Ecto neural progenitor cell (in vitro differentiated cells): ENCODE data around the gene FAM171A1.
"Not testable (repeated sequence)": the region's sequence is repeated elsewhere in the genome, so short reads cannot be mapped to it uniquely, and the experiment has no call there.

Experiments used
- DNase-seq: peaks from one replicate; pipeline ENCODE4 v3.0.0-alpha.2; 2018; ENCODE audit warnings: low spot score

Gene FAM171A1

GRCh38 chr10:15280974-15281373 is 90.1 kb downstream of the FAM171A1 start:
- no peak for DNase-seq

DNA sequence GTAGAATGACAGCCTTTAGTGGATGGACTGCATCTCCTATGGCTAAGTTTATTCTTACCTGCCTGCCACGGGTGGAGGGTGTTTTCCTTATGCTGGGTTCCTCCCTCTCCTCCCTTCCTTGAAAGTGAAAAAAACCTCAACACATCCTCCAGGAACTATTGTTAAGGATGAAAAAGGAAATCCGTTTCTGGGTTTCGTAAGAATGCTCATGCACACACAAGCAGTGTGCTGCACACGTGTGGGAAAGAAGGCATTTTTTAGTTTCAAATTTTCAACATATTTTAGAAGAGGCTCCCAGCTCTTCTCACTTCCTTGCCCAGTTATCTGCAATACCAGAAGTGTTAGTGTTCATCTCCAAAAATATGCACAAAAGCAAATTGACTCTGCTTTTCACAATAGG is 90.6 kb downstream of the FAM171A1 start:
- no peak for DNase-seq

GRCh38 chr10:15279236-15279635 is 91.9 kb downstream of the FAM171A1 start:
- no peak for DNase-seq

DNA sequence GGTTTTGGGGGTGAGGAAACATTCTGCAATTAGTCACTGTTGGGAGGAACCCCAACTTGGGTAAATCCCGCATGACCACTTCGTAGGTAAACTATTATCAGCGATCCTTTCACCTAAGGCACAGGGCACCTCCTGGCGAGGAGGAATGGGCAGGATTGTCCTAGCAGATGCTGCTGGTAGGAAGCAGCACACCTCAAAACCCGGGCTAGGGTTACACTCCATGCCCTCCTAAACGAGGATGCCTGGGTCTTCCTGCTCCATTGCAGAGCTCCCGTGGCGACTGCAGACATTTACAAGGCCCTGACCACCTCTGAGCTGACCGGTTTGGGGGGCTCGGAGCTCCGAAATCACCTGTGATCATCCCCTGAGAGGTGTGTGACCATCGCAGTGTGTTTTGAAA is 92.3 kb downstream of the FAM171A1 start:
- no peak for DNase-seq

- DNase-seq, result not testable (repeated sequence)
These were observed 95.0 kb downstream of the FAM171A1 start for GRCh38 chr10:15276039-15276438.

GRCh38 chr10:15269838-15270237 is 101.3 kb downstream of the FAM171A1 start:
- not testable (repeated sequence) for DNase-seq

DNA sequence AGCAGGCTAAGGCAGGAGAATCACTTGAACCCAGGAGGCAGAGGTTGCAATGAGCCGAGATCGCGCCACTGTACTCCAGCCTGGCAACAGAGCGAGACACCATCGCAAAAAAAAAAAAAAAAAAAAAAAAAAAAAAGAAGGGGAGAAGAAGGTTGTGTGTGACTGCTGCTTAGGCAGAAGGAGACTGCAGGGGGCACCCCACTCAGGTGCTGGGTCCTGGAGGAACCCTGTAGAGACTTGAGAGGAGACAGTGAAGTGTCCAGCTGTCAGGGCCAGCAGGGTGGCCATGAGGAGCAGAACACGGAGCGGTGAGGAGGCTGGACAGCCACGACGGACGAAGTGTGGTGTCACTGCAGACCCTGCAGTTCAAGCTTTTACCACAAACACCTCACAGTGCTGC is 103.6 kb downstream of the FAM171A1 start:
- no peak for DNase-seq

DNA sequence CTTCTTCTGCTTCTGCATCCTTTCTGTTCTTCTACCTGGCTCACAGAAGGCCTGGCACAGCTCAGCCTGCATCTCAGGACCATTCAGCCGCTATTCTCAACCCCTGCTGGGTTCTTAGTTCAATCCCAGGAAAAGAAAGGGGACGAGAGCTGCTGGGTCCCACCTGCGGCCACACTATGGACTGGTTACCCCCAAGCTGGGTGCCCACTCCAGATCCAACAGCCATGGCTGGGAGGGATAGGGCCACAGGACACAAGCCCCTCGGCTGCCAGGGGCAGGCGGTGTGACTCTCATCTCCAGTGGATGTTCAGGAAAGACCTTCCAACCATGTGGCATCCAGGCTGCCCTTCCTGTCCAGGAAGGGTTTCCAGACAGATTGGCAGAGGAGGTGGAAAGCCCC is 105.0 kb downstream of the FAM171A1 start:
- DNase-seq, result no peak

DNA sequence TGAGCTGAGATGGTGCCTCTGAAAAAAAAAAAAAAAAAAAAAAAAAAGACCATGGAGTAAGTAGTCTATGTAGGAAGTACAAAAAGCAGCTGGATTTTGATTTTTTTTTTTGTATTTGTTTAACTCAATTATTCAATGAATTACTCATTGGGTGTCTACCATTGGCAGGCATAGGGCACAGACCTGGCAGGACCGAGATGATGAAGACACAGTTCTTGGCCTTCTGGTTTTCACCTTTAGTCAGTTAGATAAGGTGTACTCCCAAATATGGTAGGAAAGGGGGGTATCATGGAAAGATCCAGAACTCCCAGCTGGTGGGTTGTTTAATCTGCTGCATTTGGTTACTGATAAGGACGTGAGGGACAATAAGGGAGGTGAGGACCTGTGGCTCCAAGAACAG is 105.5 kb downstream of the FAM171A1 start:
- no peak for DNase-seq

GRCh38 chr10:15265056-15265455 is 106.0 kb downstream of the FAM171A1 start:
- no peak for DNase-seq

- no peak for DNase-seq
These were observed 107.3 kb downstream of the FAM171A1 start for GRCh38 chr10:15263657-15264323.

DNA sequence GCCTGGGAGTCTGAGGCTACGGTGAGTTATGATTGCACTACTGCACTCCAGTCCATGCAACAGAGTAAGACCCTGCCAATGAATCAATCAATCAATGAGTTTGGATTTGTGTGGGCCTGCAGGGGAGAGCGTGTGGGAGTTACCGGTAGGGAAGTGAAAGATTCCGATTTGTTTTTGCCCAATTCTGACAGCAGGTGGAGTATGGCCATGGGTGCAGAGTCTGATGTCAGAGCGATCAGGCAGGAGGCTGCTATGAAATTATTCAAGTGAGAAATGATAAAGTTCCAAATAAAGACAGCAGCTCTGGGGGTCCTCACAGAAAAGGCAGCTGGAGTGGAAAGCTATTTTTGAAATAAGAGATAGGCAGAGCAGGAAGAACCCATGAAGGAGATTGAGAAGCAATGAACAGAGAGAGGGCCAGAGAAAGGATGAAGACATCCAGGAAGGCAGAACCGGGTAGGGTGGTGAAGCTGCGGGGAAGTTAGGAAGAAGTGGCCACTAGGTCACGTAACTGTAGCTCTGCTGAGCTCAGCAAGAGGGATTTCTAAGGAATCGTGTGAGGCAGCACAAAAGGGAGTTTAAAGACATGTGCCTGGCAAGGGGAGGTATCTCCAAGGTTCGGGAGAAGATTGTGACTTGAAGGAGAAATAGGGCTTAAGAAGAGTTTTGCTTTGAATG is 108.9 kb downstream of the FAM171A1 start:
- DNase-seq, result no peak

DNA sequence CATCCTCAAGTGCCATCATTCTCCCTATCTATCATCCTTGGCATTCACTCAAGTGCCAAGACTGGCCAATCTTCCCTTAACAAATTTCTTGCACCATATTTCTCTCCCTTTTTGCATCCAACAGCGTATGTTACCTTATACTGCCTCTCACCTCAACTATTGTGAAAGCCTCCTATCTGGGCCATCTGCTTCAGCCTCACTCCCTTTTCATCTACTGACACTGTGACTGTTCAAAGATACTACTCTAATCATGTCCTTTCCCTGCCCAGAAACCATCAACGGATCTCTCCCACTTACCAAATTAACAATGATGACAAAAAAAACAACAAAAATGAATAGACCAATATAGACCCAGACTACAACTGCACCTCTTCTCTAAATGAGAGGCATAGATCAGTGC is 112.0 kb downstream of the FAM171A1 start:
- DNase-seq, result no peak

- no peak for DNase-seq
These were observed 112.8 kb downstream of the FAM171A1 start for GRCh38 chr10:15258255-15258654.

DNA sequence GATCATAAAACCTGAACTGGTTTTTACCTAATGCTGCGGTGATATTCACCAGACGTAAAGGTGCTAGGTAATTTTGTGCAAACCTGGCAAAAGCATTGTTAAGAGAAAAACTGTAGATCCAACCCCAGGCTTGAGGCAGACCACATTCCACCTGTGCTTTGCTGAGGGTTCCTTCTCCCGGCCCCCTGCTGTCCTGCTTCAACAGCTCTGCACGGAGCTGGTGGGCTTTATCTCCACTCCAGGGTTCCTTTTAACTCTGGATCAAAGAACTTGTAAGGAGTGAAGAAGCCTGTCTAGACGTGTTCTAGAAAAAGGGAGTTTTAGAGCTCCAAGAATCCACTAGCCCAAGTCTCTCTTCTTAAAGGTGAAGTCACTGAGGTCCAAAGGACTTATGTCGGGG is 115.1 kb downstream of the FAM171A1 start:
- no peak for DNase-seq

- no peak for DNase-seq
These were observed 116.1 kb downstream of the FAM171A1 start for GRCh38 chr10:15254808-15255648.

DNA sequence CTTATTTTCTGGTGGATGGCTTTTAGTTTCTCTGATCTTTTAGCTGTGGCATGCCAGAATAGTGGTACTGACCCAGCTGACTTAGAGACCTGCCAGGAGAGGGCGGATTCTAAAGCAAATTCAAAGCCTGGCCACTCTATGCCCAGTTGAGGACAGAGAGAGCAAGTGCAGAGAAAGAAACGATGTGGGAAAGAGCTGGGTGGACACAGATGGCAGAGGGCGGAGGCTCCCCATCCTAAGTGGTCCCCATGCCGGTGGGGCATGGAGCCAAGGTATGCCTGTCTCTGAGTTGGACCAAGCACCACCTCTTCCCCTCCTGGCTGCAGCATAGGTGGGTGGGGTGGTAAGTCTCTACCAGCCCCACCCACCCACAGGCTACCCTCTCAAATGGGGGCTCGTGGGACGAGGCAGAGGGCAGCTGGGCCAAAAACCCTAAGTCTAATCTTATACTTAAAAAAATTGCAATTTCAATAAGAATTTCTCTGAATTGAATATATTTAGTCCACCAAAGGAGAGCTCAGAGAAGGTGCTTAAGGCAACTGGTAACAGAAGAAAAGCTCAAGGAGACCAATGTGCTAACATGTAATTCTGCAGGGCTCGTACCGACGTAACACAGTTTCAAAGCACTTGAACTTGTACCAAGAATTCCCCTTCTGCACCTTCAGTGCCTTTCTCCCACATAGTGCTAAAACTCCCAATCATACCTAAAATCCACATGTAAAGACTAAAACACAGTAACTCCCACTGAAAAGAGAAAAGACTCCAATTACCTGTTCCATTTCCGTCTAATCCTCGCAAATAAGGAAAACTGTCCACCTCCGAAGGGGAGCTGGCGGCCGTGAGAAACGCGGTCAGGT is 116.9 kb downstream of the FAM171A1 start:
- DNase-seq, result no peak

DNA sequence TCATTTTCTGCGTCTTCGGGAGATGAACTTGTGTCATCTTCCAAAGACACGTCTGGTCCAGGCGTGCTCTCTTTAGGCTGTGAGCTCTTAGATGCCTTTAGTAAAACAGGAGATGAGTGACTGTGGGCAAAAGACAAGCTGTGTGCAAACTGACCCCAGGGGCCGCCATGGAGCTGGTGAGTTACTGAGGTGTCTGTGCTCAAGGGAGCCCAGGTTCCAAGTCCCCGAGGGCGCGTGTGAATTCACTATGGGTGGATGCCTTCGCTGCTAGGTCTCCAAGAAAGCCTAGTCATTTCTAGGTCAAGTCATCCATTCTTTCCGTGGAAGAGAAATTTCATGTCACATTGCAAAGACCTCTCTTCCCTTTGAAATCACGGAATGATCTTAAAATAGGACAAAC is 118.7 kb downstream of the FAM171A1 start:
- DNase-seq, result no peak

DNA sequence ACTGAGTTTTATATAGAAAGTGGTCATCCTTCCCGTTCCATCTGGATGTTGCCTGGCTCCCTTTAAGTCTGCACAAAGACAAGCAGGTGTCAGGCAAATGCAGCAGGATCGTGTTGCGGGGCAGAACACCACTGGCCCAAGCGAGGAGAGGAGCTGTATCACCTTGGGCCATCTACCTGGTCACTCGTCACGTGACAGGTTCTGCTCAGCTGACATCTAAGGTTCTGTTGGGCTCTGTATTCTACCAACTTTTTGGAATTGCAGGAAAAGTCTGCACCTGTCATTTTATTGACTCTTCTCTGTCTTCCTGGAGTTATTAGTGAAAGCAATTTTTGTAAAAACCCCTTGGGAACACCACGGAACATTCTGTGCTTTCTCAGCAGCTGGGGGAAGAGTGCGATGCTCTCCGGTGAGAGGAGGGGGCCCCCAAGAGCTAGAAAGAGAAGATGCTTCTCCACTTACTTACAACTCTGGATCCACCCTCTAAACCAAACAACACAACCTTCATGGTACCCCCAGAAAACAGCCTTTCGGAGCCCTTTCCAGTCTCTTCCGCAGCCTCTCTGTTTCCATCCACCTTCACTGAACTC is 119.2 kb downstream of the FAM171A1 start:
- no peak for DNase-seq

- no peak for DNase-seq
These were observed 125.6 kb downstream of the FAM171A1 start for GRCh38 chr10:15245530-15245929.

- no peak for DNase-seq
These were observed 126.4 kb downstream of the FAM171A1 start for GRCh38 chr10:15244635-15245197.
